AG09309 (cell line): ENCODE results near the gene CUL2.
A peak's percentile ranks its signal among the peaks of the same experiment; 100 is the strongest.
"Not testable (repeated sequence)": the region's sequence is repeated elsewhere in the genome, so short reads cannot be mapped to it uniquely, and the experiment has no call there.

Source experiments
- DNase-seq: peaks from one replicate; pipeline ENCODE4 v3.0.0-alpha.2; 2010; ENCODE audit warnings: low read depth
- H3K4me3 ChIP-seq: 2 replicates; pipeline ENCODE4 v1.5.1; 2011; ENCODE audit warnings: mild to moderate bottlenecking, low read depth, low read length, moderate library complexity; ENCODE audit not compliant: control insufficient read depth
- CTCF ChIP-seq: IDR thresholded peaks from 2 replicates; pipeline ENCODE4 v1.5.1; 2011; ENCODE audit warnings: mild to moderate bottlenecking, low read depth, low read length, inconsistent platforms; ENCODE audit not compliant: insufficient read depth, control insufficient read depth; ENCODE audit errors: missing control alignments

The CUL2 gene

GRCh38 chr10:34995925-34996324 is 94.2 kb downstream of the CUL2 start:
- no peak for TF ChIP-seq CTCF
- DNase-seq = no peak
- no peak overlapping the region for H3K4me3 ChIP-seq

GRCh38 chr10:34994565-34995142 is 95.5 kb downstream of the CUL2 start:
- peak; percentile 68 for TF ChIP-seq CTCF
- no peak overlapping the region for H3K4me3 ChIP-seq
- DNase-seq = peak; percentile 11

GRCh38 chr10:34993782-34994181 is 96.4 kb downstream of the CUL2 start:
- no peak for TF ChIP-seq CTCF
- no peak for DNase-seq
- H3K4me3 ChIP-seq = no peak overlapping the region

GRCh38 chr10:34991117-34991516 is 99.0 kb downstream of the CUL2 start:
- not testable (repeated sequence) for DNase-seq, H3K4me3 ChIP-seq

- no peak for DNase-seq
- H3K4me3 ChIP-seq = no peak overlapping the region
Observed at GRCh38 chr10:34988397-34989067, 101.6 kb downstream of the CUL2 start.

GRCh38 chr10:34985823-34986222 is 104.3 kb downstream of the CUL2 start:
- TF ChIP-seq CTCF = peak; percentile 53
- DNase-seq = no peak
- no peak overlapping the region for H3K4me3 ChIP-seq

More at GRCh38 chr10:34988397-34989067, 101.6 kb downstream of the CUL2 start:
- TF ChIP-seq CTCF = no peak

- TF ChIP-seq CTCF = no peak
- DNase-seq = no peak
- H3K4me3 ChIP-seq = no peak overlapping the region
Observed at GRCh38 chr10:34985146-34985545, 105.0 kb downstream of the CUL2 start.
